Mesodermal cell (in vitro differentiated cells): ENCODE measurements around the gene SWSAP1.
"Not testable (repeated sequence)": the region's sequence is repeated elsewhere in the genome, so short reads cannot be mapped to it uniquely, and the experiment has no call there.

Experiments
- H3K27ac ChIP-seq: 2 replicates; pipeline ENCODE4 v1.7.0; 2013; ENCODE audit warnings: mild to moderate bottlenecking, low read depth, low read length, moderate library complexity; ENCODE audit not compliant: severe bottlenecking
- H3K36me3 ChIP-seq: 2 replicates; pipeline ENCODE4 v1.7.1; 2013; ENCODE audit warnings: mild to moderate bottlenecking, low read length, moderate library complexity; ENCODE audit not compliant: control insufficient read depth, insufficient read depth
- H3K4me1 ChIP-seq: one replicate; pipeline ENCODE4 v1.7.1; 2013; ENCODE audit warnings: mild to moderate bottlenecking, low read length; ENCODE audit not compliant: insufficient read depth, control insufficient read depth, poor library complexity, severe bottlenecking
- H3K4me3 ChIP-seq: 2 replicates; pipeline ENCODE4 v1.7.0; 2013; ENCODE audit warnings: low read length, control low read depth, mild to moderate bottlenecking; ENCODE audit not compliant: insufficient read depth, poor library complexity, severe bottlenecking; ENCODE audit errors: extremely low read depth
- H3K9me3 ChIP-seq: 2 replicates; pipeline ENCODE4 v1.7.1; 2013; ENCODE audit warnings: mild to moderate bottlenecking, low read length, moderate library complexity; ENCODE audit not compliant: control insufficient read depth
- WGBS, 2 experiments: methylation state at CpG; one replicate each; pipeline ENCODE4 v1.1.5; 2013; ENCODE audit warnings: missing lambda C conversion rate in 2 of 2; ENCODE audit not compliant: insufficient coverage in 2 of 2; 5-methylcytosine and 5-hydroxymethylcytosine counted together

The SWSAP1 gene

DNA sequence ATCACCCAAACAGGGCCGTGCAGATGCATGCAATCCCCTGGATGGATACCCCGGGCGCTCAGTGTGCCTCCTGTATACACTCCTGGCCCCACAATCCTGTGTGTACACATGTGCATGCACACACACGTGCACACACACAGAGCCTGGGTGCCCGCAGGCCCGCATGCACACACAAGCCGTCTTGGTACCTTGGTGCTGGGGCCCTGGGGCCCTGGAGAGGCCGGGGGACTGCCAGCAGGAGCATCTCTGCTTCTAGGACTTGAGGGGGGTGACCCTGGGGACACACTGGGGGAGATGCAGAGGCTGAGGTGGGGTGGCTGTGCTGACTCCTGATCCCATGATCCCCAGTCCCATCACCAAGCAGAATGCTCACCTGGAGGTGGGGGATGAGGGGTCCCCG, 25.2 kb downstream of the SWSAP1 start:
- WGBS, 2 experiments: 94 to 95% methylated on average over 8 to 9 of the region's 9 CpGs
- no peak overlapping the region for H3K27ac ChIP-seq
- H3K36me3 ChIP-seq: no peaks in the 10 kb centered on the region
- no peak overlapping the region for H3K4me3 ChIP-seq
- no peaks in the 10 kb centered on the region for H3K9me3 ChIP-seq
- H3K4me1 ChIP-seq: no peaks in the 10 kb centered on the region

DNA sequence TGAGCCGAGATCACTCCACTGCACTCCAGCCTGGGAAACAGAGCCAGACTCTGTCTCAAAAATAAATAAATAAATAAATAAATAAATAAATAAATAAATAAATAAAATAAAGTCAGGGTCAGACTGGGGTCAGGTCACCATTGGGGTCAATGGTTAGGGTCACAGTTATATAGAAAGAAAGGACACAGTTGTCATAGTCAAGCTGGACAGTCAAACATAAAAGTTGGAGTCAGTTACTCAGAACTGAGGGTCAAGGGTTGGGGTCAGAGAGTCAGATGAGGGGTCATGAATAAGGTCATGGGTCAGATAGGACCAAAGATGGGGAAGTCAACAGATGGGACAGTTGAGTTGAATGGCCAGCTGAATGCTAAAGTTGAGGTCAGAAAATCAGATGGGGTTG, 26.3 kb downstream of the SWSAP1 start:
- no CpG with 5 or more reads among the region's 1 CpG for WGBS, 2 experiments
- H3K4me1 ChIP-seq: no peaks in the 10 kb centered on the region
- no peak overlapping the region for H3K27ac ChIP-seq

DNA sequence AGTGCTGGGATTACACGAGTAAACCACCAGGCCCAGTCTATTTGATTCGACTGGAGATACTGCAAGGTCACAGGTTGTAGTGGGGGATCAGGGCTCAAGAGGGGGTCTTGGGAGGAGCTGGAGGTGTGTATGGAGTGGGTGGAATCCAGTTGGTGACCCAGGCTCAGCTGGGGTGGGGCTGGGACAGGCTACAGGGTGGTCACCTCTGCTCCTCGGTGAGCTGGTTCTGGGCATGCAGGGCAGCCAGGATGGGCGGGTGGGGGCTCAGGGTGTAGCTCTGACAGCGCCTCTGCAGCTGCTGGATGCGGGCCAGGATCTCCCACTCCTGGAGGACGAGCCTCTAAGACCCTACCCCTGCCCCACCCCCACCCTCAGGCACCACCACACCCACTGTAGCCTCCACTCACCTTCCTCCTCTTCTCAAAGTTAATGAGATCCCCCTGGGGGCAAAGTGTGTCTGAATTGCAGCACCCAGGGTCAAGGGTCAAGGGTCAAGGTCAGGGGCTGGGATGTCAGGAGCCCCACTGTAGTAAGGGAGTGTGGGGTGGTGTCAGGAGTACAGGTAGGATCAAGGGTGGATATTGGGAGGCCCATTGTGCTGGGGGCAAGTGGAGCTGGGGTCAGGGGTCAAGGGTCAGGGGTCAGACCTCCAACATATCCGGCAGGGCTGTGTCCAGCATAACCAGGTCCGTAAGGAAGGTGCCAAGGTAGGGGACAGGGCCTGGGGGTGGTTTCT, 27.5 kb downstream of the SWSAP1 start:
- 89 to 93% methylated on average over 5 to 8 of the region's 9 CpGs for WGBS, 2 experiments
- Histone ChIP-seq H3K27ac (no peak overlapping the region), H3K36me3 (no peaks in the 10 kb centered on the region), H3K9me3 (no peaks in the 10 kb centered on the region), H3K4me1 (no peaks in the 10 kb centered on the region), H3K4me3 (no peak overlapping the region)

More for the DNA sequence above, 26.3 kb downstream of the SWSAP1 start:
- no peak overlapping the region for H3K4me3 ChIP-seq
- no peaks in the 10 kb centered on the region for H3K36me3 ChIP-seq
- no peaks in the 10 kb centered on the region for H3K9me3 ChIP-seq

DNA sequence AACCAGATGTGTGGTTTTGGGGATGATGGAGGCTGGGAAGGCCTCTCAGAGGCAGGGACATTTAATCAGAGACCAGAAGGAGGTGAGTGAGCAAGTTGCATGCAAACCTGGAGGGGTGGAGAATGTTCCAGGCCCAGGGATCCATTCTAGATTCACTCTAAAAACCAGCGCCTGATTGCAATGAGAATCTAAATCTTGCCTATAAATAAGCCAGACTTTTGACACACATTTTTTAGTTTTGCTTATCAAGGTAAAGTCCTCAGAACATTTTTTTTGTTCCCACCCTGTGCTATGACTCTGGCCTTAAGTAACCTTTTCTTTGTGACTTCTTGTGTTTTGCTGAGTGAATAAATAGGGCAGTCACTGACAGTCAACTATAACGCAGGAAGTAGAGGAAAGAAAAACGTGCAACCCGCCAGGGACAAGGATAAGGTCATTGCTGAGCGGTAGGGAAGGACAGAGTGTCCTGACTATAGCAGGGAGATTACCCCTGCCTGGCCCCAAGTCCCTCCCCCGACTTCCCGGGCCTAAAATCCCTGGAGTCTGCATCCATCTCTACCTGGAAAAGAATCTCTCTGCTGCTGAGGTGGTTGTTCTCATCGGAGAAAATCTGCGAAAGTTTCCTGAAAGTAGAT, 30.2 kb downstream of the SWSAP1 start:
- Histone ChIP-seq H3K9me3 (no peaks in the 10 kb centered on the region), H3K27ac (no peak overlapping the region), H3K4me3 (no peak overlapping the region), H3K36me3 (no peaks in the 10 kb centered on the region), H3K4me1 (no peaks in the 10 kb centered on the region)
- 74 to 85% methylated on average over 8 to 9 of the region's 9 CpGs for WGBS, 2 experiments

DNA sequence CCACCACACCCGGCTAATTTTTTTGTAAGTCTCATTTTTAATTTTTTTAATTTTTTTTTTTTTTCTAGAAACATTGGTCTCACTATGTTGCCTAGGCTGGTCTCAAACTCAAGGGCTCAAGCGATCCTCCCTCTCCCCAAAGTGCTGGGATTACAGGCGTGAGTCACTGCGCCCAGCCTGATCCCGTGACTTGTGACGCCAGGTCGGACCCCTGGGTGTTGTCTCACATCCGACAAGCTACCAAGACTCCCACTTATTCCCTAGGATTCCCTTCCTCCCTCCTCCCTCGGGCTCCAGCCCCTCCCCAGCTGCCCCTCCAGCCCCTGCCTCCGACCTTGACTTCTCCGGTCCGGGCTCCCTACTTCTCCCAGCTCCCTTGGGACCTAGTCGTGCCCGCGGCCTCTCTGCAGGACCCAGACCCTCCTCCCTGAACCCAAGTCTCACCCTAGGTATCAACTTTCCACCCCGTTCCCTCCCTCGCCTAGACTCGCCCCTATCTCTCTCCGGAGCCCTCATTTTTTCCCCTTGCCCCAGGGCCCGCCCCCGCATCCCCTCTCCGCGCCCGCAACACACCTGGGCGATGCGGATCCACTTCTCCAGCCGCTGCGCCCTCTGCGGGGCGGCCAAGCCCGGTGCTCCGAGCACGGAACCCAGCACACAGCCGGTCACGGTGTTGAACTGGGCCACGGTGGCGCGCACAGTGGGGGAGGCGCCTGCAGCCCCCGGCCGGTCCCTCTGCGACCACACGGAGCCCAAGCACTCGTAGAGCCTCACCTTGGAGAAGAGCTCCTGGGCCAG, 31.6 kb downstream of the SWSAP1 start:
- Histone ChIP-seq H3K4me1 (no peaks in the 10 kb centered on the region), H3K9me3 (no peaks in the 10 kb centered on the region), H3K4me3 (no peak overlapping the region), H3K27ac (no peak overlapping the region), H3K36me3 (no peaks in the 10 kb centered on the region)
- WGBS, 2 experiments: 34 to 46% methylated on average over 27 to 43 of the region's 44 CpGs

DNA sequence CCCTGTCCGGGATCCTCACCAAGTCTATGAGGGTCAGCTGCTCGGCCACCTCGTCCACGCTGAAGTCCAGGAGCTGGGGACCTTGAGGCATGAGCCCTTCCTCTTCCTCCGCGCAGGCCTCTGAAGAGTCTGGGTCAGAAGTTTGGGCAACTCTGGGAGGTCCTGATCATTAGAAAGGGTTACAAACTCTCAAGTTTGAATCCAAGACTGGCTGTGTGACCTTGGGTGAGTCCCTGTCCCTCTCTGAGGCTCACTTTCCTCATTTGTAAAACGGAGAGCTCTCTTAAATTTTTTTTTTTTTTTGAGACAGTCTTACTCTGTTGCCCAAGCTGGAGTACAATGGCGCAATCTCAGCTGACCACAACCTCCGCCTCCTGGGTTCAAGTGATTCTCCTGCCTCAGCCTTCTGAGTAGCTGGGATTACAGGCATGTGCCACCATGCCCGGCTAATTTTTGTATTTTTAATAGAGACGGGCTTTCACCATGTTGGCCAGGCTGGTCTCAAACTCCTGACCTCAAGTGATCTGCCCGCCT, 32.3 kb downstream of the SWSAP1 start:
- not testable (repeated sequence) for H3K27ac ChIP-seq, H3K9me3 ChIP-seq, H3K4me1 ChIP-seq, H3K36me3 ChIP-seq, H3K4me3 ChIP-seq
- WGBS, 2 experiments: 66 to 91% methylated on average over 10 to 11 of the region's 12 CpGs

DNA sequence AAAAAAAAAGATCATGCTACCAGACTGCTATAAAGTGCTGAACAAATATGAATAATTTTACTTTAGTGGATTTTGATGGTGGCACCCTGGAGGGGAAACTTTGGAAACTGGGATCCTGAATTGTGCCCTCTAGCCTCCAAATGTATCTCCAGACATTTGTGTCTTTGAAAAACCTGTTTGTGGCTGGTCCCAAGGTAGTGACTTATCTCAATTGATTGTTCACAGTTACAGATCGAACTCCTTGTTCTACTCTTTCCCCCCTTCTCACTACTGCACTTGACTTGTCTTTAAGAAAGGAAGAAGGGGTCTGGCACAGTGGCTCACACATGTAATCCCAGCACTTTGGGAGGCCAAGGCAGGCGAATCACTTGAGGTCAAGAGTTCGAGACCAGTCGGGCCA, 34.1 kb downstream of the SWSAP1 start:
- H3K9me3 ChIP-seq: no peaks in the 10 kb centered on the region
- WGBS, 2 experiments: 86 to 90% methylated on average over 2 to 3 of the region's 4 CpGs

DNA sequence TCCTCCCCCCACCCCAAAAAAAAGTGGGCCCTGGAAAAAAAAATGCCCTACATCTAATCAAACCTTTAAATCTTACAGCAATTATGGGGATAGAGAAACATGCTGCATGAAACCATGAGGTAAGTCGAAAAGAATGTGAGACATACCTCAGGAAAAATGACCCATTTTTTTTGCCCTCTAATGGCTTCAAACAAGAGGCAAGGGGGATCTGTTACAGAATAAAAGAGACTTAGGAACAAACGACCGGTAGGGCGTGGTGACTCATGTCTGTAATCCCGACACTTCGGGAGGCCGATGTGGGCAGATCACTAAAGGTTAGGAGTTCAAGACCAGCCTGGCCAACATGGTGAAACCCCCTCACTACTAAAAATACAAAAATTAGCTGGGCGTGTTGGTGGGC, 36.2 kb downstream of the SWSAP1 start:
- Histone ChIP-seq H3K36me3 (no peaks in the 10 kb centered on the region), H3K4me1 (no peaks in the 10 kb centered on the region), H3K4me3 (no peak overlapping the region), H3K27ac (no peak overlapping the region), H3K9me3 (no peaks in the 10 kb centered on the region)
- WGBS, 2 experiments: 64 to 82% methylated on average over 1 to 7 of the region's 8 CpGs

More for the DNA sequence above, 34.1 kb downstream of the SWSAP1 start:
- H3K4me1 ChIP-seq: no peaks in the 10 kb centered on the region
- no peaks in the 10 kb centered on the region for H3K36me3 ChIP-seq
- H3K4me3 ChIP-seq: no peak overlapping the region
- no peak overlapping the region for H3K27ac ChIP-seq

DNA sequence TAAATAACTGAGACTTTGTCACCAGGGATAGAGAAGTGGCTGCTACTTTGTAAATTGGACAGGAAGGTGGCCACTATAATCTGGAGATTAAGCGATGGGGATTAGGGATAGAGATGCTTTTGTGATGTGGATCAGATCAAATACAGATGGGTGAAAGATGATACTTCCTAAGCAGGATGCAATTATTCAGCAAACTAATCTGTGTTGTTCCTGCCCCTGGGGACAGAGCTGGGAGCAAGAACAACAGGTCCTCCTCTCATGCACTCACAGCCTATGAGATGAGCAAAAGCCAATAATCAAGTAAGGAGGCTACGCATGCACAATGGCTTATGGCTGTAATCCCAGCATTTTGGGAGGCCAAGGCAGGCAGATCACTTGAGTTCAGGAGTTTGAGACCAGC, 40.1 kb downstream of the SWSAP1 start:
- H3K36me3 ChIP-seq: no peaks in the 10 kb centered on the region
- H3K4me3 ChIP-seq: no peak overlapping the region
- H3K27ac ChIP-seq: no peak overlapping the region
- H3K4me1 ChIP-seq: peaks cover 4% of the 10 kb centered on the region
- H3K9me3 ChIP-seq: no peaks in the 10 kb centered on the region
- 91 to 100% methylated on average over 1 to 2 of the region's 2 CpGs for WGBS, 2 experiments

DNA sequence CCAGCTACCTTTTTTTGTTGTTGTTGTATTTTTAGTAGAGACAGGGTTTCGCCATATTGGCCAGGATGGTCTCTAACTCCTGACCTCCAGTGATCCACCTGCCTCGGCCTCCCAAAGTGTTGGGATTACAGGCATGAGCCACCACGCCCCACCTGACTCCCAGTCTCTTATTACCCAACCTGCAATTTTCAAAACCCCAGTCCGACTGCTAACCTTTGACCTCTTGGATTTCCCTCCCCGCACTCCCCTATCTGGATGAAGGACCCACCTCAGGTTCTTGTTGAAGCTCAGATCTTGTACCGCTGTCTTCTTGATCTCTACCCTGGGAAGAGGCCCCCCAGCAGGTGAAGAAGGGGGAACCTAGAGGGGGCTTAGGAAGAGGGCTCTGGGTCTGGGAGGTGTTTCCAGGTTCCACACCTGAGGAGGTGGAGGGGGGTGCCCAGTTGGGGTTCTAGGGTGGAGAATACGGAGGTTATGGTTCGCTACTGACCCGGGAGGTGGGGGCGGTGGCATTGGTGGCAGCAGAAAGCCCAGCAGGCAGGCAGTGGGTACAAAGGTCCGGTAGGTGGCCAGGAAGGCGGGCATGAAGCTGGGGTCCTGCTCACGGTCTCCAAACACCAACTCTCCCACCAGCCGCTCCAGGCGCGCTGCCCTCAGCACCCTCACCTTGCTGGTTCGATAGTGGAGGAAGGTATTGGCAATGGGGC, 42.0 kb downstream of the SWSAP1 start:
- Histone ChIP-seq H3K27ac (no peak overlapping the region), H3K9me3 (peaks cover under 1% of the 10 kb centered on the region), H3K4me1 (peaks cover 12% of the 10 kb centered on the region), H3K4me3 (no peak overlapping the region), H3K36me3 (no peaks in the 10 kb centered on the region)
- 89% methylated on average over 8 to 10 of the region's 17 CpGs for WGBS, 2 experiments
